Astrocyte of the spinal cord (primary cell): ENCODE measurements around the gene SENP8.

Experiments
- DNase-seq: peaks from one replicate; pipeline ENCODE4 v3.0.0; 2011; ENCODE audit warnings: low read depth, low spot score
- H3K4me3 ChIP-seq: 2 replicates; pipeline ENCODE4 v1.5.1; 2011; ENCODE audit warnings: low read depth, mild to moderate bottlenecking, low read length, moderate library complexity
- in situ Hi-C: cut with HindIII; loops from 2 replicates; pipeline ENCODE4 v1.10.0; 2017; ENCODE audit warnings: low sequenced_read_pairs
- TF ChIP-seq, protein P1 (sequence below): IDR thresholded peaks from 2 replicates; pipeline ENCODE4 v1.5.1; 2012; ENCODE audit warnings: low read depth, mild to moderate bottlenecking, low read length, inconsistent platforms

Gene SENP8

GRCh38 chr15:72160696-72161245 is 42.6 kb downstream of the SENP8 start:
- TF ChIP-seq, protein P1, sequence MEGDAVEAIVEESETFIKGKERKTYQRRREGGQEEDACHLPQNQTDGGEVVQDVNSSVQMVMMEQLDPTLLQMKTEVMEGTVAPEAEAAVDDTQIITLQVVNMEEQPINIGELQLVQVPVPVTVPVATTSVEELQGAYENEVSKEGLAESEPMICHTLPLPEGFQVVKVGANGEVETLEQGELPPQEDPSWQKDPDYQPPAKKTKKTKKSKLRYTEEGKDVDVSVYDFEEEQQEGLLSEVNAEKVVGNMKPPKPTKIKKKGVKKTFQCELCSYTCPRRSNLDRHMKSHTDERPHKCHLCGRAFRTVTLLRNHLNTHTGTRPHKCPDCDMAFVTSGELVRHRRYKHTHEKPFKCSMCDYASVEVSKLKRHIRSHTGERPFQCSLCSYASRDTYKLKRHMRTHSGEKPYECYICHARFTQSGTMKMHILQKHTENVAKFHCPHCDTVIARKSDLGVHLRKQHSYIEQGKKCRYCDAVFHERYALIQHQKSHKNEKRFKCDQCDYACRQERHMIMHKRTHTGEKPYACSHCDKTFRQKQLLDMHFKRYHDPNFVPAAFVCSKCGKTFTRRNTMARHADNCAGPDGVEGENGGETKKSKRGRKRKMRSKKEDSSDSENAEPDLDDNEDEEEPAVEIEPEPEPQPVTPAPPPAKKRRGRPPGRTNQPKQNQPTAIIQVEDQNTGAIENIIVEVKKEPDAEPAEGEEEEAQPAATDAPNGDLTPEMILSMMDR: no peak
- H3K4me3 ChIP-seq: no peak overlapping the region
- no peak for DNase-seq
- in situ Hi-C loops: no loop called here

DNA sequence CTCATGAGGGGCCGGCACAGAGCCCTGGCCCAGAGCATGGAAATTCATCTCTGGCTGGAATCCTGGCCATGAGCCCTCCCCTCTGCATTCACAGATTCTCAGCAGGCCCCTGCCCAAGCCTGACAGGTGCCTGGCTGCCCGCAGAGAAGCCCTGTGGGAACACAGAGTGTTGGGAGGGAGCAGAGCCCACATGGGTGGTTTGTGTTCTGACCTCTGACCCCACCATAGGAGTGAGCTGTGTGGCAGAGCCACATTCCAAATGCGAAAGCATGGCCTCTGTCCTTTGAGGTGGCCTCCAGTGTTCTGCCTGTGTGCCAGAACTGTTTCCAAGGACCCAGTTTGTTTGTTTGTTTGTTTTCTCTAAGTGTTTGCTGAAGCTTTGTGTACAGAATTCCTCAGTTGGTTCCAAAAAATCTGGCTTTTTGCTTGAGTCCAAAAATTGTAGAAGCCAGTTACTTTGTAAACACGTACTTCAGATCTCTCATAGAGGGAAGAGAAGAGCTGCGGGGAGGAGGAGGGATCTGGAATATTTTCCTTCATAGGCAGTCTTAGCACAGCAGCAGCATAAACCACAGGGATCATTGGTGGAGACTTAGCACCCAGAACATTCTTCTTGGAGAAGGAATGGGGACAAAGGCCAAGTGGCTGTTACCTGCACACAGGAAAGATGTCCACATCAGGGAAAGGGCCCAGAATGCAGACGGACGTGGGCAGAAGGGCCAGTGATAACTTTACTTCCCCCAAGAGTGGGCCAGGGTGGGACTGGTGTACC is 43.3 kb downstream of the SENP8 start:
- no peak overlapping the region for H3K4me3 ChIP-seq
- in situ Hi-C loops: no loop called here
- TF ChIP-seq, protein P1: no peak
- no peak for DNase-seq

GRCh38 chr15:72162569-72162968 is 44.4 kb downstream of the SENP8 start:
- DNase-seq: no peak
- in situ Hi-C loops: no loop called here
- H3K4me3 ChIP-seq: no peak overlapping the region
- TF ChIP-seq, protein P1: no peak

- TF ChIP-seq, protein P1: no peak
- DNase-seq: no peak
- H3K4me3 ChIP-seq: no peak overlapping the region
- in situ Hi-C loops: no loop called here
These were observed 45.5 kb downstream of the SENP8 start for GRCh38 chr15:72163719-72164118.

DNA sequence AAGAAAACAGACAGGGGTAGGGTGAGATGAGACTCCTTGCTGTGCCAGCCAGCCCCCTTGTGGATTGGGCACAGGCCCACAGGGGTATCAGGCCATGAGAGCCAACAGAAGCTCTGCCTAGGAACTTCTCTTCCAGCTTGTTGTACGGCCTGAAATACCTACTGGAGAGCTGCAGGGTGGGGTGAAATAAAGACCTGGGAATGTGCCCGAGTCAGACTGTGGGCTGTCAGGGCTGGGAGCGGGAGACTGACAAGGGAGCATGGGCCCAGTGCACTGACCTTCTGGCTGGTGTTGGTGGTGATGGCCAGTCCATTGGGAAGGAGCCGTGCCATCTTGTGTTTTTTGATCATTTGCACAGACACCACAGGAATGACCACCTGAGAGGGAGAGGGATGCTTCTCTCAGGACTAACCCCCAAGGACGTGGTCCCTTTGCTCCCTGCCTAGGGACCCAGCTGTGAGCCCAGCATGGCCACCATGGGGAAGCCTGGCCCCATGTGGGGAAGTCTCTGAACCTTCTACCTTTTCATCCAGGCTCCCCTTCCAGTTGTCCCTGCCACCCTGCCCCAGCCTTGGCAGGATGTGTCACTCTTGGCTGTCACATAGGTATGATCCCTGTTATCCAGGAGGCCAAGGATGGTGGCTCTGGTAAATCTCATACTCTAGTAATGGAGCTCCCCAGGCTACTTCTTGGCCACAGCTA is 48.7 kb downstream of the SENP8 start:
- DNase-seq: no peak
- TF ChIP-seq, protein P1: no peak
- in situ Hi-C loops: no loop called here
- no peak overlapping the region for H3K4me3 ChIP-seq

DNA sequence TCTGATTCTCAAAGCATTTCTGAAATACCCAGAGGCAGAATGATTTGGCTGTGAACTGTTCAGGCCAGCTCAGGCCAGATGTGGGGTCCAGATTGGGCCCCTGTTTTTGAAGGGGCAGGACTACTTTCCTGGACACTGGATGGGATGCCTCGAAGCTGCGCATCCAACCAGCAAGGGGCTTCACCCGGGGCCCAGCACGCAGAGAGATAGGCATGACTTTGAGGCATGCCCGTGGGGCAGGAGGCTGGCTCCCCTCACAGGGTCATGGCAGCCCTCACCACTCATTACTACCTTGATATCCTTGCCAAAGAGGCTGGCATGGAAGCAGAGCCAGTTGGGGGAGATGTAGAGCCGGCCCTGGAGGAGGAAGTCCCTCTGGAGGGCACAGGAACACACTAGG is 49.2 kb downstream of the SENP8 start:
- TF ChIP-seq, protein P1: no peak
- no peak overlapping the region for H3K4me3 ChIP-seq
- in situ Hi-C loops: no loop called here
- no peak for DNase-seq
